GM23338 (cell line): Measurements from ENCODE around the gene CNOT6L.

ENCODE experiments used
- CREB1 ChIP-seq: fragments of 250-450 bp; sonication (Bioruptor Pico); IDR thresholded peaks from 2 replicates; pipeline ENCODE4 v1.5.0; 2020; ENCODE audit warnings: low read depth, mild to moderate bottlenecking, moderate library complexity
- CTCF ChIP-seq, 2 experiments: fragments of 200-600 bp in 1 of 2; sonication (generic) in 1 of 2; conservative IDR thresholded peaks; 2 replicates each; pipeline versions ENCODE4 v1.5.1 to v1.6.1; 2016 to 2017; ENCODE audit warnings: antibody characterized with exemption in 2 of 2, low read depth in 2 of 2, mild to moderate bottlenecking in 2 of 2, moderate library complexity in 1 of 2
- ETS1 ChIP-seq: IDR thresholded peaks from 2 replicates; pipeline ENCODE4 v1.6.1; 2016; ENCODE audit warnings: antibody characterized with exemption
- EZH2 ChIP-seq: fragments of 200-600 bp; sonication (generic); IDR thresholded peaks from one replicate; pipeline ENCODE4 v1.8.0; 2017; ENCODE audit warnings: antibody characterized with exemption, mild to moderate bottlenecking, low read depth; ENCODE audit not compliant: unreplicated experiment
- EZH2phosphoT487 ChIP-seq: fragments of 200-600 bp; sonication (generic); IDR thresholded peaks from one replicate; pipeline ENCODE4 v1.8.1; 2018; ENCODE audit warnings: antibody characterized with exemption; ENCODE audit not compliant: unreplicated experiment
- JUNB ChIP-seq: IDR thresholded peaks from one replicate; pipeline ENCODE4 v1.6.1; 2016; ENCODE audit warnings: antibody characterized with exemption; ENCODE audit not compliant: unreplicated experiment
- POLR2AphosphoS5 ChIP-seq: IDR thresholded peaks from 2 replicates; pipeline ENCODE4 v1.6.1; 2016; ENCODE audit warnings: antibody characterized with exemption, low read depth
- TF ChIP-seq, protein P1 (sequence below): IDR thresholded peaks from one replicate; pipeline ENCODE4 v1.6.1; 2018; ENCODE audit warnings: antibody characterized with exemption; ENCODE audit not compliant: unreplicated experiment

GRCh38 chr4:77816546-77816945 is 2.6 kb downstream of the CNOT6L start:
- TF ChIP-seq CTCF (conservative IDR thresholded peaks at IDR 0.05; ENCODE audit: low read depth in 2 of 2) (no peak), POLR2AphosphoS5 (no peak), EZH2 (no peak), EZH2phosphoT487 (no peak), JUNB (no peak), ETS1 (no peak), CREB1 (CRISPR knock-in tag) (no peak)
- TF ChIP-seq, protein P1, sequence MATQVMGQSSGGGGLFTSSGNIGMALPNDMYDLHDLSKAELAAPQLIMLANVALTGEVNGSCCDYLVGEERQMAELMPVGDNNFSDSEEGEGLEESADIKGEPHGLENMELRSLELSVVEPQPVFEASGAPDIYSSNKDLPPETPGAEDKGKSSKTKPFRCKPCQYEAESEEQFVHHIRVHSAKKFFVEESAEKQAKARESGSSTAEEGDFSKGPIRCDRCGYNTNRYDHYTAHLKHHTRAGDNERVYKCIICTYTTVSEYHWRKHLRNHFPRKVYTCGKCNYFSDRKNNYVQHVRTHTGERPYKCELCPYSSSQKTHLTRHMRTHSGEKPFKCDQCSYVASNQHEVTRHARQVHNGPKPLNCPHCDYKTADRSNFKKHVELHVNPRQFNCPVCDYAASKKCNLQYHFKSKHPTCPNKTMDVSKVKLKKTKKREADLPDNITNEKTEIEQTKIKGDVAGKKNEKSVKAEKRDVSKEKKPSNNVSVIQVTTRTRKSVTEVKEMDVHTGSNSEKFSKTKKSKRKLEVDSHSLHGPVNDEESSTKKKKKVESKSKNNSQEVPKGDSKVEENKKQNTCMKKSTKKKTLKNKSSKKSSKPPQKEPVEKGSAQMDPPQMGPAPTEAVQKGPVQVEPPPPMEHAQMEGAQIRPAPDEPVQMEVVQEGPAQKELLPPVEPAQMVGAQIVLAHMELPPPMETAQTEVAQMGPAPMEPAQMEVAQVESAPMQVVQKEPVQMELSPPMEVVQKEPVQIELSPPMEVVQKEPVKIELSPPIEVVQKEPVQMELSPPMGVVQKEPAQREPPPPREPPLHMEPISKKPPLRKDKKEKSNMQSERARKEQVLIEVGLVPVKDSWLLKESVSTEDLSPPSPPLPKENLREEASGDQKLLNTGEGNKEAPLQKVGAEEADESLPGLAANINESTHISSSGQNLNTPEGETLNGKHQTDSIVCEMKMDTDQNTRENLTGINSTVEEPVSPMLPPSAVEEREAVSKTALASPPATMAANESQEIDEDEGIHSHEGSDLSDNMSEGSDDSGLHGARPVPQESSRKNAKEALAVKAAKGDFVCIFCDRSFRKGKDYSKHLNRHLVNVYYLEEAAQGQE: no peak
